ENCODE results near the gene NRXN3.
A peak's percentile ranks its signal among the peaks of the same experiment; 100 is the strongest.

Gene NRXN3

DNA sequence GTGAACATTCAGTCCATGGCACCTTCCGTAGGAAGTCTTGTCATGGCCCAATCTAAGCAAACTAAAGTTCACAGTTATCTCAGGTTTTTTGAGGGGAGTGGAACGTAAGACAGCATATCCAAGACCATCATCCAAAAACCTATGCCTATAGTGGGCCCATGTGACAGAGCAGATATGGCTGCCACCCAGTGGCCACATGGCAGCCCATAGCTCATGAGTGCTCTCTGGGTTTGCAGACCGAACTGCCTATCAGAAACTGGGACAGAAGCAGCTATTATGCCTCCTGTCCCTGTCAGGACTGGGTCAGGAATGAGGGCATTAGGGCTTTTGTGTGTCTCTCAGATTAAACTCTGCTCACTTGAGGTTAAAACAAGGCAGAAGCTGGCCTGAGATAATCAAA lies 503.7 kb downstream of the NRXN3 start:
- intact Hi-C loops (cut with DNase I): no loop called here
- DNase-seq: no peak

DNA sequence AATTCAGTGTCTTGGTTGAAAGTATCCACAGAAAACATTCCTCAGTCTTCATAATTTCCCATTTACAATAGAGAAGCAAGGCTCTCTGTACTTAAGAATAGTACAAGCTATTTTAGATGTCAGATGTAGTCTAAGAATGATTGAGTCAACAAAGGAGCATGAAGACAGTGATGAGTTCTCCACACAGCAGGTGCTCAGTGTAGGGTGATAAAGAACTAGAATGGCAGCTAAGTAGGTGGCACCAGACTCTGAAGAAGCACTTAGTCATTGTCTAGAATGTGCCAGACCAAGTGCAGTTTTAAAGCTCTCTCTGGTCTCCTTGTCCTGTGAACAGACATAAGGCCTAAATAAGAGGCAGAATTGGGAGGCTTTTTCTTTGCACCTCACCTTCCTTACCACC lies 504.6 kb downstream of the NRXN3 start:
- peak in 1 of 10 donors; percentile 7 for DNase-seq
- intact Hi-C loops (cut with DNase I): no loop called here

DNA sequence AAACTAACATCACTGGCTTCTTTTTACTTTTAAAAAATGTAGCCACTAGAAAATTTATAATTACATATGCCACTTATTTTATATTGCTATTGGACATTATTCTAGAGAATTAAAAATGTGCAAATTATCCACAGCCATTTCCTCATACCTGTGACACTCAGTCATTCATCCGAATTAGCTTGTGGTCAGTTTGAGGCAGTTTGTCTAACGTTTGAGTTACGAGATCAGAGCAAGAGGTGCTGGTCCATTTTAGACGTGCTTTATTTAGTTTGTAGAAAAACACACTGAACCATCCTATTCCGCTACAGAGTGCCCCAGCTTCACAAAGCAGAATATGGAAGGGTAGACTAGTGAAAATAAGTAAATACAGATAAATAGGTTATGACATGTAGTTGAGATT lies 513.0 kb downstream of the NRXN3 start:
- DNase-seq: no peak
- intact Hi-C loops (cut with DNase I): no loop called here

DNA sequence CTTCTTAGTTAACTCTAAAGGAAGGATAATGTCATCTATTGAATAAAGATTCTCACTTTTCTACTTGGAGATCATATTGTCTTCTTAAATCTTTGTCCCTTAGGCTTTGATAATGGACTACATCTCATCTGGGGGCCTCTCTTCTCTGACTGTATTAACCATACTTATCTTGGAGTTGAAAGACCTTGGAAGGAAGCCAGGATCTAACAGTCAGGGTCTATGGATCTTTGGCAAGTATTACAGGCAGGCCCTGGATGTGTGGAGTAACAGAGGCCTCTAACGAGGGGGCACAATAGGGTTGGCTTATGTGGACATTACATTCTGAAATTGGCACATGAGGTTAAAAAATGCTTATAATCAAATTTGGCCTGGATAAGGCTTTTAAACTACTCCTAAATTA lies 513.8 kb downstream of the NRXN3 start:
- intact Hi-C loops (cut with DNase I): no loop called here

GRCh38 chr14:78688503-78688902 lies 518.3 kb downstream of the NRXN3 start:
- intact Hi-C loops (cut with DNase I): no loop called here

More for the DNA sequence above, 513.8 kb downstream of the NRXN3 start:
- DNase-seq: no peak

GRCh38 chr14:78690836-78691235 lies 520.7 kb downstream of the NRXN3 start:
- intact Hi-C loops (cut with DNase I): no loop called here
- no peak for DNase-seq

More at GRCh38 chr14:78688503-78688902, 518.3 kb downstream of the NRXN3 start:
- no peak for DNase-seq

DNA sequence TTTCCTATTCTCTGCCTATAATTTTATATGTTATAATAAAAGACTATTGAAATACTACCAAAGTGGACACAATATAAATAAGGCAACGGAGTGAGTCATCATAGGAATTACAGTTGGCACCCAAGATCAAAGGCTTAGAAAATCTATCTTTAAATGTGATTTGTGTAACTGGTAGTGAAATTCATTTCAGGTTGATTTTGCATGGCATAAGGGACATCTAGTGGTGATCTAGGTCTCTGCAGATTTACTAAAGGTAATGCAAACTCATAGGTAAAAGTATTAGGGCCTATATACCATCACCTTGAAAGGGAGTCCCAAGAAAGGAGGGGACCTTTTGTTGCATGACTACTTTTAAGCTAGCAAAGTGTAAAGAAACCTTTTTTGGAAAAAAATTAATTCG lies 527.2 kb downstream of the NRXN3 start:
- DNase-seq: no peak
- intact Hi-C loops (cut with DNase I): no loop called here

DNA sequence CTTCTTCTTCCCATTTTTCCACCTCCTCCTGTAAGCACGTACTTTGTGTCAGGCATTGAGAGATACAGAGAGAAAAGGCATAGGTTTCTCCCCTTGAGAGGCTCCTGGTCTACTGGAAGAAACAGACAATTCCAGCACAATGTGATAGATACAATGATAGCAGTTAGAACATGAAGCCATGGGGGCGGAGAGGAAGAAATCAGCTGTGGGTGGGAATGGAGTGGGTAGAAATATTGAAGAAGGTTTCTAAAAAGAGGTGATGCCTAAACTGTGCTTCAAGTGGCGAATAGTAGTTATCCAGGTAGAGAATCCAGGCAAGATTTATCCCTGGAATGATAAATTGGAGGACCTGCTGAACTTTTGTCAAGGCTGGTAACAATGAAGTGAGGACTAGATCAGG lies 528.8 kb downstream of the NRXN3 start:
- DNase-seq: no peak
- intact Hi-C loops (cut with DNase I): no loop called here

DNA sequence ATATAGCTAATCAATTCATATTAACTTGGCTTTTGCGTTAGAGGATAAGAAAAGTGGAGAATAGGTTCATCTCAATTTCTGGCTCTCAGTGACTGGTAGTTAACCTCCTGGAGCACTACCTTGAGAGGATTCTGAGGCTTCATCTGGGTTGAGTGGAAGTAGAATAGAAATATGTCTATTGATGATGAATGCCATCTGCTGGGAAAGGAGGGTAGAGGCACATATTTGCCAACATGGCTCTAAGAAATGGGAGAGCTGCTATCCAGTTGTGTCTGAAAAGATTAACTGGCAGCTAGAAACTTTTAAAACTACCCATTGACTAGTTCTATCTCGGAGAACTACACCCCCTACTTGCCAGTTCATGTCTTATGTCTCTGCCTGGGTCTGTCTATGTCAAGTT lies 530.1 kb downstream of the NRXN3 start:
- DNase-seq: no peak
- intact Hi-C loops (cut with DNase I): no loop called here

DNA sequence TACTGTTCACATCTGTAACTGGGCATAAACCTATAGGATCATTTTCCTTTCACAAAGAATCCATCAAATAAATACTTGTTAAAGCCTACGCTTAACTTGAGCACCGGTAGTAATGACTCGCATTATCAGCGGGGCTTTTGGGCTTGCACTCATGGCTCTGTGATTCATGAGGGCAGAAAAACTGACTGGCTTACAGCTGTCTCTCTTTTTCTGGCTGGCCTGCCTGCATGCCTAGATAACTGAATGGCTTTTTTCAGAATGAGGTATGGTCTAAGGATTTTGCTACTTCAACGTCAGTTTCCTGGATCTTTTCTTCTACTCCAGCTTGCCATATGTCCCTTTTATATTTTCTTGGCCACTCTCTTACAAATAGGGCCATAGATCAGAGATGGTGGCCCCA lies 531.1 kb downstream of the NRXN3 start:
- intact Hi-C loops (cut with DNase I): no loop called here
- DNase-seq: no peak

DNA sequence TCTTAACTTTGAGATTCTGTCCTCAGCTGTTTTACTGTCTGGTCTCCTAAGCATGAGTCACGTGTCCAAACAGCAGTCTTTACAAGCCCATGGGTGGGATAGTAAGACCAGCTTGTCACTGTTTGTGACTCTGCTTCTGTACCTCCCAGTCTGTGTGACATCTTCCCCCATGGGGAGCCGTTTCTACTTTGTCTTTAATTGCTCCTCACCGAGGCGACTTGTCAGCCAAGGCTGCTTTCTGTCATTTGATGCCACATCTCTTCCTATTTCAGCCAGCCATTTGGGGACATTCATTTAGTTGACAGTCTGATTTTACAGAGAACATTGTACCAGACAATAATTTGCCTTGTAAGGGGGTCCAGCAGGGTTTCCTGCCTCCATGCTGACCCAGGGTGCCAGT lies 534.8 kb downstream of the NRXN3 start:
- DNase-seq: no peak

DNA sequence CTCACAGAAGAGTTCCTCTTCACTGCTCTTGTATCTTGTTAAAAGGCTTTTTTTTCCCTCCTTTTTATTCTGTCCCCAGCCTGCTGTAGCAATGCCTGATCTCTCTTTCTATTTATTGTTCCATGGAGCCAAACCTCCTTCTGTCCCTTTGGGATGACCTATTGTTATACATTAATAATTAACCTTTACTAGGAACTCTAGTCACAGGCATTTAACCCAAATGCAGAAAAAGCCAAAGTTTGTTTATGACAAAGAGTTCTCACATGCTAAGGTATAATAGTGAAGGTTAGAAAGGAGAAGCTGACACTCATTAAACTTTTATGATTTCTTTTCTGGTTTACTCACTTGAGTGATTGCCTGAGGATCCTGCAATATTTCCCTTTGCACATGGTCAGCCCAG lies 535.8 kb downstream of the NRXN3 start:
- DNase-seq: no peak
- intact Hi-C loops (cut with DNase I): no loop called here

More for the DNA sequence above, 534.8 kb downstream of the NRXN3 start:
- intact Hi-C loops (cut with DNase I): no loop called here

- no peak for DNase-seq
- intact Hi-C loops (cut with DNase I): no loop called here
These were observed 539.8 kb downstream of the NRXN3 start for GRCh38 chr14:78709795-78710557.

DNA sequence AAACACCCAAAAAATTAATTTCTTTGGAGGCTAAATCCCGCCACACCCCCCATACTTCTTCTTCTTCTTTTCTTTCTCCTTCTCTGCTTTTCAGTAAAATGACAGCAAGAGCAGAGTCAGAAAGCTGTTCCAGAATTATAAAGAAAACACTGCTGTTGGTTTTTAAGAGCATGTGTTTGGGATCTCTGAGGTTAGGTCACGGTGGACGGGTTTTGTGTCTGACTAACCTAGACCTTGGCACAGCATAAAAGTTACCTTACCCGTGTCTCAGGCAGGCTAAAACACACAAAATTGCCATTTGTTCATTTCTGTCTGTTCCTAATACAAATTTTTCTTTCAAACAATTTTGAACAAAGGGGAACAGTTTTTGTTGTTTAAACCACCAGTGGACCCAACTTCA lies 540.8 kb downstream of the NRXN3 start:
- intact Hi-C loops (cut with DNase I): no loop called here
- DNase-seq: no peak

GRCh38 chr14:78713716-78714115 lies 543.5 kb downstream of the NRXN3 start:
- intact Hi-C loops (cut with DNase I): no loop called here
- DNase-seq: no peak

DNA sequence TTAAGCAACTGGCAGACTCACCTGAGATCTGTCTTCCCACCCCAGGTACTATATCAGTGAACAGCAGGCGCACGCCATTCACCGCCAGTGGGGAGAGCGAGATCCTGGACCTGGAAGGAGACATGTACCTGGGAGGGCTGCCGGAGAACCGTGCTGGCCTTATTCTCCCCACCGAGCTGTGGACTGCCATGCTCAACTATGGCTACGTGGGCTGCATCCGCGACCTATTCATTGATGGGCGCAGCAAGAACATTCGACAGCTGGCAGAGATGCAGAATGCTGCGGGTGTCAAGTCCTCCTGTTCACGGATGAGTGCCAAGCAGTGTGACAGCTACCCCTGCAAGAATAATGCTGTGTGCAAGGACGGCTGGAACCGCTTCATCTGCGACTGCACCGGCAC lies 544.5 kb downstream of the NRXN3 start:
- peak in 2 of 10 donors; percentile 74 to 78 for DNase-seq
- intact Hi-C loops (cut with DNase I): no loop called here

DNA sequence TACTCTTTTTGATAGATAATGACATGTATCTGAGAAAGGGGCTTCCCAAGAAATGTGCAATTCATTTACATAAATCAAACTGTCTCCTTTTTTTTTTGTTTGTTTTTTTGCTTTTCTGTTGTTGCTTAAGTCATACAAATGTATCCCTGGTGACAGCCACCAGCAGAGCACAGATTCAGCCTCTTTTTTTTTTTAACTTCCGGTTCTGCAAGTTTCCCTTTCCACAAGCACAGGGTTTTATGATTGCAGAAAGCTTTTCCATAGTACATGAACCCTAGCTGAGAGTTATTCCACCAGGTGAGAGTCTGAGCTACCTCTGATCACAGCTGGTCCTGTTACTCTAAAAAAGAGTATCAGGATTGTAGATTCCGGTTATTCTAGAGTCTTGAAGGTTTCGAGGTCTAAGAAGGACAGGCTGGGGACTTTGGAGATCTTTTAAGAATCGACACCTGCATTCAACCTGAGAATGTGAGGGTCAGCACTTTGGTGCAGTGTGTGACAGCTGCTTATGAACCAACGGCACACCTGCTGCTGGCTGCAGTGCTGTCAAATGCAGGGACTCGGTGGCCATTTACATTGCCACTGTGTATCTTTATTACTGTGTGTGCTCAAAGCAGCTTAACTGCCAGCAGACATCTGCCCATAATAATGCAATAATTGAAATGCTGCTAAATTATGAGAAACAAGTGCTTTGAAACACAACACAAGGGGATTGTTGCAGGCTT lies 551.7 kb downstream of the NRXN3 start:
- intact Hi-C loops (cut with DNase I): no loop called here
- no peak for DNase-seq

DNA sequence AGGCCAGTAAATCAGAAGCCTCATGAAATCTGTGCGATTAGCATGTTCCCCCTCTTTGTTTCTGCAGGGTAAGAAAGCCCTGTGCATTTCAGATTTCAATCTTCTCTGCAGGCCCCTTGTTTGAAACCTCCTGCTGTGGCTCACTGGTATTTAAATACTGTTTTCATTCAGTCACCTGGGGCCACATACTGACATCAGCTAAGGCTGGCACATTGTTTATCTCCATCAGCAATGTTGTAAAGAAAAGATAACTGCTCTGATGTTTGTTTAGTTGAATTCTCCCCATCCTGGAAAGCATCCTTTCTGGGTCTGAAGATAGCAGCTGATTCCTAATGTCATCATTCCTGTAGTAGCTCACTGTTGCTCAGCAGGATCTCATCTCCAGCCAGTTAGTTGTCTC lies 554.9 kb downstream of the NRXN3 start:
- intact Hi-C loops (cut with DNase I): no loop called here
- DNase-seq: no peak

GRCh38 chr14:78737116-78737515 lies 566.9 kb downstream of the NRXN3 start:
- DNase-seq: no peak
- intact Hi-C loops (cut with DNase I): no loop called here

DNA sequence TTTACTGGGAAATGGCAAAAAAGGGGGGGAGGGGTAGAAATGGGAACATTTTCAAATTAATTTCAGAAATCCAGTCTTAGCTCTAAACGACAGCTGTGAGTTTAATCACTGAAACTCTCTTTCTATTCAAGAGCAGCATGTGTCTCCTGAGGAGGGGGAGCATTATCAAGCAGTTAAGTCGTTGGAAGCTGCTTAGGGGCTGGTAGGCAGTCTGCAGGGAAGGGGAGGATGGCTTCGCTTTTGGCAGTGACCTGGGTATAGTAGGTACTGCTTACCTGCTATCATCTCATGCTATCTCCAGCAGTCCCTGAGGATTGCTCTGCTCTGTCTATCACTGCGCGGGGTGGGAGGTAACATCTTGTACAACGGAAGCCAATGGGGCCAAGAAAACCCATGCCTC lies 567.4 kb downstream of the NRXN3 start:
- intact Hi-C loops (cut with DNase I): no loop called here
- DNase-seq: no peak

GRCh38 chr14:78746086-78746595 lies 576.0 kb downstream of the NRXN3 start:
- intact Hi-C loops (cut with DNase I): no loop called here

DNA sequence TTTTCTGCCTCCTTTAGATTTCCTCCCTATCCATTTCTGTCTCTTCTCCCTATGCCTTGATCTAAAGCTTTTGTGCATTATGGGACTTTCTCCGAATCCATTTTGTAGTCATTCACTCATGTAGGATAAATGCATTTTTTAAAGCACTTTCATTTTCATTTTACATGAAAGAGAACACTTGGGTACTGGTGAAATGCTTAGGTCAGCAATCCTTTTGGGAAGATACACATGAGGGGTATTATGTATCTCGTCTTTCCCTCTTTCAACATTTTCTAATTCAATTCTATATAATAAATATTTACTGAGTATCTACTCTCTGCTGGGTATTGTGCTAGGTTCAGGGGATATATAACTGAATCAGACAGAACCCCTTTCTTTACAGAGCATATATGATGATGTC lies 577.6 kb downstream of the NRXN3 start:
- intact Hi-C loops (cut with DNase I): no loop called here
- no peak for DNase-seq

More at GRCh38 chr14:78746086-78746595, 576.0 kb downstream of the NRXN3 start:
- no peak for DNase-seq
